Activated CD4-positive, alpha-beta T cell treated with anti-CD3 and anti-CD28 coated beads for 36 hours (primary cell): Measurements from ENCODE around the gene MR1. TPM values are rescaled to one million over a fixed set of nuclear protein-coding genes. Genes with fewer than 3 reads are reported as not detected.
"Not testable (repeated sequence)": the region's sequence is repeated elsewhere in the genome, so short reads cannot be mapped to it uniquely, and the experiment has no call there.

Source experiments
- ATAC-seq: fragments of 200-7000 bp; cut with Tn5 transposase; one replicate; pipeline ENCODE4 v1.10.0; 2021; ENCODE audit warnings: mild to moderate bottlenecking, moderate library complexity
- CTCF ChIA-PET: fragments of 350-600 bp; sonication (Branson Sonifier 250); formaldehyde crosslinking; loops from one replicate; lab custom pipeline; 2021; ENCODE audit warnings: antibody characterized with exemption; lab: Charles Lee
- POLR2A ChIA-PET: fragments of 350-600 bp; sonication (Branson Sonifier 250); formaldehyde crosslinking; loops from one replicate; lab custom pipeline; 2021; ENCODE audit warnings: antibody characterized with exemption, inconsistent platforms; lab: Charles Lee
- DNase-seq: peaks from one replicate; pipeline ENCODE4 v3.0.0-alpha.2; 2020
- H3K27ac Mint-ChIP-seq: one replicate; pipeline ENCODE4 v1.8.0; 2021; ENCODE audit warnings: mixed read lengths
- H3K27me3 Mint-ChIP-seq: one replicate; pipeline ENCODE4 v1.8.0; 2021; ENCODE audit warnings: mixed read lengths
- H3K36me3 Mint-ChIP-seq: one replicate; pipeline ENCODE4 v1.8.0; 2021; ENCODE audit warnings: low read depth, mixed read lengths
- H3K4me1 Mint-ChIP-seq: one replicate; pipeline ENCODE4 v1.8.0; 2021; ENCODE audit warnings: mixed read lengths
- H3K4me3 Mint-ChIP-seq: one replicate; pipeline ENCODE4 v1.8.0; 2021; ENCODE audit warnings: mild to moderate bottlenecking, moderate library complexity, mixed read lengths
- H3K9me3 Mint-ChIP-seq: one replicate; pipeline ENCODE4 v1.8.0; 2021; ENCODE audit warnings: low read depth, mixed read lengths
- intact Hi-C, 2 experiments: fragments of 100-400 bp; cut with DNase I in 1 of 2; cut with micrococcal nuclease in 1 of 2; formaldehyde crosslinking; loops; one replicate each; pipeline versions ENCODE4 v1.14.2 to v1.15.1; 2022 to 2024; cut with DNase I, micrococcal nuclease
- total RNA-seq, 2 experiments: library from RNA; stranded (reverse); gene quantifications; one replicate each; pipeline ENCODE4 v1.2.3, GENCODE V29; 2021

The MR1 gene
- total RNA-seq, 2 experiments from 2014 or later = 21.5 to 25.3 TPM

GRCh38 chr1:181044449-181044966 lies 10.7 kb downstream of the MR1 start:
- Mint-ChIP-seq H3K9me3 (no peaks in the 10 kb centered on the region), H3K27ac (peak overlapping the region; percentile 79), H3K27me3 (no peaks in the 10 kb centered on the region), H3K4me3 (no peak overlapping the region), H3K36me3 (peaks cover 28% of the 10 kb centered on the region), H3K4me1 (peaks cover 43% of the 10 kb centered on the region)
- CTCF ChIA-PET = interaction anchor here (0.6 to 12.7 kb wide), 4 partner anchors 10 to 113 kb away, joined by 3 to 155 read pairs (median 6); no protein-coding TSS in a partner anchor
- POLR2A ChIA-PET = interaction anchor here (0.6 kb wide), 1 partner anchor 45 kb away, joined by 3 read pairs; no protein-coding TSS in a partner anchor
- DNase-seq = peak; percentile 81
- intact Hi-C loops = no loop called here
- ATAC-seq = peak; percentile 98

GRCh38 chr1:181045946-181046345 lies 12.2 kb downstream of the MR1 start:
- CTCF ChIA-PET, intact Hi-C loops, ATAC-seq, H3K27ac Mint-ChIP-seq, DNase-seq, H3K27me3 Mint-ChIP-seq, POLR2A ChIA-PET, H3K9me3 Mint-ChIP-seq, H3K4me3 Mint-ChIP-seq: not testable (repeated sequence)
- Mint-ChIP-seq H3K4me1 (peaks cover 34% of the 10 kb centered on the region), H3K36me3 (peaks cover 22% of the 10 kb centered on the region)

- peaks cover 8% of the 10 kb centered on the region for H3K4me1 Mint-ChIP-seq
- intact Hi-C loops = no loop called here
- peaks cover 27% of the 10 kb centered on the region for H3K36me3 Mint-ChIP-seq
- H3K9me3 Mint-ChIP-seq = no peaks in the 10 kb centered on the region
- H3K27ac Mint-ChIP-seq = no peak overlapping the region
- no peaks in the 10 kb centered on the region for H3K27me3 Mint-ChIP-seq
- no peak overlapping the region for H3K4me3 Mint-ChIP-seq
- DNase-seq (no peak), ATAC-seq (no peak)
- ChIA-PET POLR2A (no interaction called here), CTCF (no interaction called here)
Observed at GRCh38 chr1:181049378-181049777, 15.6 kb downstream of the MR1 start.

GRCh38 chr1:181050922-181051321 lies 17.1 kb downstream of the MR1 start:
- intact Hi-C loops = no loop called here
- H3K27me3 Mint-ChIP-seq = no peaks in the 10 kb centered on the region
- no peaks in the 10 kb centered on the region for H3K4me1 Mint-ChIP-seq
- no peak overlapping the region for H3K27ac Mint-ChIP-seq
- POLR2A ChIA-PET = no interaction called here
- ATAC-seq = no peak
- H3K36me3 Mint-ChIP-seq = peaks cover 31% of the 10 kb centered on the region
- CTCF ChIA-PET = interaction anchor here (0.8 to 2.0 kb wide), 3 partner anchors 12 to 34 kb away, joined by 3 to 5 read pairs (median 3); no protein-coding TSS in a partner anchor
- H3K9me3 Mint-ChIP-seq = no peaks in the 10 kb centered on the region
- H3K4me3 Mint-ChIP-seq = no peak overlapping the region
- DNase-seq = no peak

GRCh38 chr1:181056560-181056959 lies 22.8 kb downstream of the MR1 start:
- ChIA-PET CTCF (interaction anchor here (0.5 kb wide), 1 partner anchor 27 kb away, joined by 5 read pairs; no protein-coding TSS in a partner anchor), POLR2A (no interaction called here)
- Mint-ChIP-seq H3K27ac (no peak overlapping the region), H3K4me1 (peaks cover 2% of the 10 kb centered on the region), H3K36me3 (peaks cover 41% of the 10 kb centered on the region), H3K27me3 (no peaks in the 10 kb centered on the region), H3K9me3 (peaks cover 12% of the 10 kb centered on the region), H3K4me3 (no peak overlapping the region)
- intact Hi-C loops = no loop called here
- ATAC-seq (no peak), DNase-seq (no peak)

- POLR2A ChIA-PET = no interaction called here
- Mint-ChIP-seq H3K4me1 (peaks cover 7% of the 10 kb centered on the region), H3K27ac (no peak overlapping the region), H3K27me3 (no peaks in the 10 kb centered on the region), H3K4me3 (no peak overlapping the region), H3K9me3 (peaks cover 12% of the 10 kb centered on the region), H3K36me3 (peaks cover 41% of the 10 kb centered on the region)
- CTCF ChIA-PET = interaction anchor here (0.5 kb wide), 1 partner anchor 28 kb away, joined by 5 read pairs; no protein-coding TSS in a partner anchor
- ATAC-seq = no peak
- intact Hi-C loops = no loop called here
- DNase-seq = no peak
Observed at GRCh38 chr1:181057079-181057478, 23.3 kb downstream of the MR1 start.

GRCh38 chr1:181059435-181059834 lies 25.7 kb downstream of the MR1 start:
- intact Hi-C loops = no loop called here
- ATAC-seq = no peak
- Mint-ChIP-seq H3K27ac (no peak overlapping the region), H3K4me1 (peaks cover 21% of the 10 kb centered on the region), H3K36me3 (peaks cover 37% of the 10 kb centered on the region), H3K27me3 (no peaks in the 10 kb centered on the region), H3K9me3 (peaks cover 12% of the 10 kb centered on the region), H3K4me3 (no peak overlapping the region)
- CTCF ChIA-PET = interaction anchor here (1.0 to 1.4 kb wide), 3 partner anchors 38 to 107 kb away, joined by 3 read pairs; no protein-coding TSS in a partner anchor
- DNase-seq = no peak
- POLR2A ChIA-PET = no interaction called here

- Mint-ChIP-seq H3K27ac (no peak overlapping the region), H3K4me1 (peaks cover 21% of the 10 kb centered on the region), H3K36me3 (peaks cover 34% of the 10 kb centered on the region), H3K4me3 (no peak overlapping the region), H3K9me3 (peaks cover 12% of the 10 kb centered on the region), H3K27me3 (no peaks in the 10 kb centered on the region)
- intact Hi-C loops = no loop called here
- CTCF ChIA-PET = no interaction called here
- ATAC-seq = no peak
- POLR2A ChIA-PET = no interaction called here
- DNase-seq = no peak
Observed at GRCh38 chr1:181060066-181060465, 26.3 kb downstream of the MR1 start.

- Mint-ChIP-seq H3K36me3 (peaks cover 26% of the 10 kb centered on the region), H3K4me1 (peaks cover 21% of the 10 kb centered on the region), H3K9me3 (peaks cover 12% of the 10 kb centered on the region)
- CTCF ChIA-PET, intact Hi-C loops, DNase-seq, ATAC-seq, H3K4me3 Mint-ChIP-seq, H3K27ac Mint-ChIP-seq, H3K27me3 Mint-ChIP-seq: not testable (repeated sequence)
- POLR2A ChIA-PET = interaction anchor here (0.6 kb wide), 1 partner anchor 18 kb away, joined by 3 read pairs; no protein-coding TSS in a partner anchor
Observed at GRCh38 chr1:181060947-181061346, 27.2 kb downstream of the MR1 start.

- intact Hi-C loops = no loop called here
- Mint-ChIP-seq H3K9me3 (peaks cover 12% of the 10 kb centered on the region), H3K4me3 (no peak overlapping the region), H3K27ac (no peak overlapping the region), H3K36me3 (peaks cover 26% of the 10 kb centered on the region), H3K27me3 (no peaks in the 10 kb centered on the region), H3K4me1 (peaks cover 21% of the 10 kb centered on the region)
- no peak for DNase-seq
- no peak for ATAC-seq
- POLR2A ChIA-PET = interaction anchor here (0.6 kb wide), 1 partner anchor 19 kb away, joined by 3 read pairs; no protein-coding TSS in a partner anchor
- CTCF ChIA-PET = no interaction called here
Observed at GRCh38 chr1:181061487-181061886, 27.7 kb downstream of the MR1 start.

- Mint-ChIP-seq H3K4me3 (peak overlapping the region; percentile 45), H3K36me3 (peaks cover 25% of the 10 kb centered on the region), H3K9me3 (peaks cover 12% of the 10 kb centered on the region), H3K4me1 (peaks cover 21% of the 10 kb centered on the region), H3K27me3 (no peaks in the 10 kb centered on the region), H3K27ac (peak overlapping the region; percentile 85)
- intact Hi-C loops = no loop called here
- ChIA-PET POLR2A (interaction anchor here (0.6 to 1.5 kb wide), 2 partner anchors 28 to 41 kb away, joined by 3 to 9 read pairs; no protein-coding TSS in a partner anchor), CTCF (interaction anchor here (0.6 to 2.2 kb wide), 8 partner anchors 10 to 98 kb away, joined by 3 to 9 read pairs (median 4); no protein-coding TSS in a partner anchor)
- ATAC-seq (peak; percentile 64), DNase-seq (peak; percentile 43)
Observed at GRCh38 chr1:181061891-181062835, 28.4 kb downstream of the MR1 start.
